HepG2 (cell line): ENCODE data around the gene TNS4. TPM values are rescaled to one million over a fixed set of nuclear protein-coding genes. Genes with fewer than 3 reads are reported as not detected.

ENCODE experiments used
- ATAC-seq: fragments of 200-7000 bp; cut with Tn5 transposase; 3 replicates; pipeline ENCODE4 v1.9.1; 2020; ENCODE audit warnings: mild to moderate bottlenecking, moderate library complexity
- BruUV-seq: library from RNA; stranded (reverse); fragments of 400-500 nt; replicated peaks from 2 replicates; lab custom pipeline; 2021; lab: Mats Ljungman, UMichigan
- CTCF ChIA-PET: fragments of 300-600 bp; formaldehyde crosslinking; extraction: SDS; loops from one replicate; lab custom pipeline; 2021; ENCODE audit warnings: low total read pairs, inconsistent platforms, low intra/inter-chr PET ratio; lab: Yijun Ruan, JAX
- POLR2A ChIA-PET: fragments of 350-600 bp; sonication (Branson Sonifier 250); formaldehyde crosslinking; loops from one replicate; lab custom pipeline; 2020; ENCODE audit warnings: antibody characterized with exemption, inconsistent platforms; lab: Yijun Ruan, JAX
- DNase-seq: peaks from one replicate; pipeline ENCODE4 v3.0.0-alpha.2; 2015; ENCODE audit warnings: low spot score
- FAIRE-seq: peaks from 3 replicates; lab custom pipeline; 2011; peaks lifted over from hg19 to GRCh38; lab: Jason Lieb, UNC
- H2AFZ ChIP-seq: one replicate; pipeline ENCODE4 v1.6.1; 2011; ENCODE audit warnings: low read length, inconsistent platforms
- H3K27ac ChIP-seq: fragments of 300-600 bp; 3 replicates; pipeline ENCODE4 v1.8.0; 2011; ENCODE audit warnings: mixed run types, mild to moderate bottlenecking, mixed read lengths, low read length, inconsistent platforms; ENCODE audit not compliant: insufficient read depth; ENCODE audit errors: extremely low read length
- H3K27me3 ChIP-seq, 2 experiments: fragments of 200-600 bp in 1 of 2; 2 replicates in 1 of 2; 3 replicates in 1 of 2; pipeline versions ENCODE4 v1.6.0 to v1.8.0; 2011; ENCODE audit warnings: low read length in 2 of 2, mild to moderate bottlenecking in 2 of 2, moderate library complexity in 2 of 2, inconsistent platforms in 1 of 2; ENCODE audit not compliant: insufficient read depth in 2 of 2, control insufficient read depth in 1 of 2
- H3K36me3 ChIP-seq, 2 experiments: fragments of 200-600 bp in 1 of 2; replicated peaks in 1 of 2; 2 replicates in 1 of 2; 3 replicates in 1 of 2; pipeline versions ENCODE4 v1.5.1 to v1.8.0; 2011; ENCODE audit warnings: low read length in 2 of 2, inconsistent platforms in 1 of 2; ENCODE audit not compliant: insufficient read depth in 2 of 2, control insufficient read depth in 1 of 2
- H3K4me1 ChIP-seq: 2 replicates; pipeline ENCODE4 v1.5.1; 2012; ENCODE audit warnings: low read length, inconsistent platforms; ENCODE audit not compliant: insufficient read depth
- H3K4me2 ChIP-seq: 2 replicates; pipeline ENCODE4 v1.6.0; 2011; ENCODE audit warnings: low read depth, low read length, inconsistent platforms
- H3K4me3 ChIP-seq, 3 experiments: fragments of 200-600 bp in 1 of 3; sonication (generic), shearing (Covaris generic) in 1 of 3; replicated peaks in 1 of 3; 2 replicates each; pipeline ENCODE4 v1.5.1; 2011 to 2016; ENCODE audit warnings: low read length in 3 of 3, inconsistent platforms in 2 of 3, low read depth in 2 of 3, mild to moderate bottlenecking in 2 of 3, control low read depth in 1 of 3, mixed read lengths in 1 of 3; ENCODE audit not compliant: insufficient read depth in 1 of 3
- H3K79me2 ChIP-seq: one replicate; pipeline ENCODE4 v1.6.1; 2011; ENCODE audit warnings: low read length, inconsistent platforms; ENCODE audit not compliant: insufficient read depth
- H3K9ac ChIP-seq: 2 replicates; pipeline ENCODE4 v1.6.0; 2011; ENCODE audit warnings: mild to moderate bottlenecking, low read depth, low read length, inconsistent platforms; ENCODE audit not compliant: insufficient read depth
- H3K9me3 ChIP-seq: 2 replicates; pipeline ENCODE4 v1.5.1; 2012; ENCODE audit warnings: mild to moderate bottlenecking, low read length
- H4K20me1 ChIP-seq: 2 replicates; pipeline ENCODE4 v1.6.0; 2011; ENCODE audit warnings: inconsistent platforms, mild to moderate bottlenecking, low read length, moderate library complexity; ENCODE audit not compliant: insufficient read depth
- ESRRA ChIP-seq: sonication (generic); formaldehyde crosslinking; IDR thresholded peaks from 2 replicates; pipeline ENCODE4 v1.5.1; 2020; ENCODE audit warnings: mild to moderate bottlenecking, low read depth, missing genetic modification reagents
- ETV5 ChIP-seq: IDR thresholded peaks from 2 replicates; pipeline ENCODE4 v1.6.1; 2018; ENCODE audit warnings: missing biosample characterization, missing genetic modification reagents, inconsistent platforms, borderline replicate concordance
- HDAC6 ChIP-seq: fragments of 200-600 bp; sonication (generic); IDR thresholded peaks from 2 replicates; pipeline ENCODE4 v1.7.0; 2017; ENCODE audit warnings: mild to moderate bottlenecking, antibody characterized with exemption, low read length, low read depth
- IKZF1 ChIP-seq: fragments of 450-650 bp; IDR thresholded peaks from 2 replicates; pipeline ENCODE4 v1.7.1; 2016
- KDM5B ChIP-seq: sonication (generic); formaldehyde crosslinking; IDR thresholded peaks from 2 replicates; pipeline ENCODE4 v1.4.0; 2020; ENCODE audit warnings: missing genetic modification reagents, mild to moderate bottlenecking, borderline replicate concordance
- MIXL1 ChIP-seq: IDR thresholded peaks from 2 replicates; pipeline ENCODE4 v1.6.1; 2016
- PPARG ChIP-seq: conservative IDR thresholded peaks from 2 replicates; pipeline ENCODE4 v1.6.1; 2016; ENCODE audit warnings: missing biosample characterization, missing genetic modification reagents
- RCOR2 ChIP-seq: IDR thresholded peaks from 2 replicates; pipeline ENCODE4 v1.6.1; 2016; ENCODE audit warnings: missing biosample characterization, missing genetic modification reagents
- TFDP2 ChIP-seq: sonication (generic); formaldehyde crosslinking; IDR thresholded peaks from 2 replicates; pipeline ENCODE4 v1.4.0; 2020; ENCODE audit warnings: missing genetic modification reagents
- WGBS: methylation state at CpG from one replicate; pipeline ENCODE4 v1.1.6; 2017; ENCODE audit warnings: low lambda C conversion rate; 5-methylcytosine and 5-hydroxymethylcytosine counted together
- in situ Hi-C: cut with HindIII; loops from 2 replicates; pipeline ENCODE4 v1.10.0; 2017; ENCODE audit warnings: low pct_unique_long_range_greater_than_20kb; ENCODE audit not compliant: extremely low pct_ligation_motif_present
- intact Hi-C: fragments of 100-400 bp; cut with micrococcal nuclease; formaldehyde crosslinking; loops from one replicate; pipeline ENCODE4 v1.10.0; 2022; ENCODE audit not compliant: unreplicated experiment
- polyA plus RNA-seq, 8 experiments: library from polyadenylated mRNA; depleted of rRNA in 3 of 8; stranded (reverse) in 7 of 8; unstranded in 1 of 8; fragments of >200 nt; fragmentation: Illumina TruSeq in 4 of 8; extraction: Trizol in 4 of 8; gene quantifications; 2 replicates each; pipeline versions ENCODE4 v1.2.1 to v1.2.3, GENCODE V29; 2011 to 2016; ENCODE audit warnings: low read depth in 4 of 8, missing spikeins in 1 of 8, mixed read lengths in 1 of 8; ENCODE audit not compliant: insufficient read depth in 1 of 8
- total RNA-seq, 5 experiments: library from RNA; depleted of rRNA; stranded (reverse); fragments of >200 nt; fragmentation: Illumina TruSeq; extraction: Trizol; gene quantifications; 2 replicates each; pipeline ENCODE4 v1.2.3, GENCODE V29; 2016; ENCODE audit warnings: low read depth in 1 of 5
- TF ChIP-seq, protein P1 (sequence below): fragments of 450-650 bp; IDR thresholded peaks from 2 replicates; pipeline ENCODE4 v1.6.1; 2016
- TF ChIP-seq, protein P2 (sequence below): sonication (generic); formaldehyde crosslinking; IDR thresholded peaks from 2 replicates; pipeline ENCODE4 v1.5.1; 2020; ENCODE audit warnings: mild to moderate bottlenecking, missing genetic modification reagents
- TF ChIP-seq, protein P3 (sequence below): sonication (generic); formaldehyde crosslinking; IDR thresholded peaks from 2 replicates; pipeline ENCODE4 v1.5.1; 2020; ENCODE audit warnings: missing genetic modification reagents, mild to moderate bottlenecking, borderline replicate concordance

Gene TNS4
- total and polyA plus RNA-seq, 2 of the 13 experiments (the other 11 are each of a cell fraction or from before 2014, with no cell fraction given) = 0.58 to 2.1 TPM

GRCh38 chr17:40532520-40533253 lies 31.3 kb upstream of the TNS4 start:
- no peak for FAIRE-seq
- CTCF ChIA-PET = interaction anchor here (0.8 to 3.5 kb wide), 11 partner anchors 20 to 230 kb away, joined by 3 to 57 read pairs (median 7); partner anchors contain the start of gene IGFBP4
- TF ChIP-seq PPARG = no peak
- TF ChIP-seq MIXL1 (CRISPR knock-in tag) = no peak
- TF ChIP-seq RCOR2 (CRISPR knock-in tag) = 0 out of 2 replicates have a peak, but pooled peaks have one; percentile 50
- TF ChIP-seq ETV5 (CRISPR knock-in tag) = 0 out of 2 replicates have a peak, but pooled peaks have one; percentile 5
- TF ChIP-seq, protein P1, sequence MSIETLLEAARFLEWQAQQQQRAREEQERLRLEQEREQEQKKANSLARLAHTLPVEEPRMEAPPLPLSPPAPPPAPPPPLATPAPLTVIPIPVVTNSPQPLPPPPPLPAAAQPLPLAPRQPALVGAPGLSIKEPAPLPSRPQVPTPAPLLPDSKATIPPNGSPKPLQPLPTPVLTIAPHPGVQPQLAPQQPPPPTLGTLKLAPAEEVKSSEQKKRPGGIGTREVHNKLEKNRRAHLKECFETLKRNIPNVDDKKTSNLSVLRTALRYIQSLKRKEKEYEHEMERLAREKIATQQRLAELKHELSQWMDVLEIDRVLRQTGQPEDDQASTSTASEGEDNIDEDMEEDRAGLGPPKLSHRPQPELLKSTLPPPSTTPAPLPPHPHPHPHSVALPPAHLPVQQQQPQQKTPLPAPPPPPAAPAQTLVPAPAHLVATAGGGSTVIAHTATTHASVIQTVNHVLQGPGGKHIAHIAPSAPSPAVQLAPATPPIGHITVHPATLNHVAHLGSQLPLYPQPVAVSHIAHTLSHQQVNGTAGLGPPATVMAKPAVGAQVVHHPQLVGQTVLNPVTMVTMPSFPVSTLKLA = no peak
- TF ChIP-seq HDAC6 = no peak
- TF ChIP-seq KDM5B = no peak
- TF ChIP-seq, protein P2, sequence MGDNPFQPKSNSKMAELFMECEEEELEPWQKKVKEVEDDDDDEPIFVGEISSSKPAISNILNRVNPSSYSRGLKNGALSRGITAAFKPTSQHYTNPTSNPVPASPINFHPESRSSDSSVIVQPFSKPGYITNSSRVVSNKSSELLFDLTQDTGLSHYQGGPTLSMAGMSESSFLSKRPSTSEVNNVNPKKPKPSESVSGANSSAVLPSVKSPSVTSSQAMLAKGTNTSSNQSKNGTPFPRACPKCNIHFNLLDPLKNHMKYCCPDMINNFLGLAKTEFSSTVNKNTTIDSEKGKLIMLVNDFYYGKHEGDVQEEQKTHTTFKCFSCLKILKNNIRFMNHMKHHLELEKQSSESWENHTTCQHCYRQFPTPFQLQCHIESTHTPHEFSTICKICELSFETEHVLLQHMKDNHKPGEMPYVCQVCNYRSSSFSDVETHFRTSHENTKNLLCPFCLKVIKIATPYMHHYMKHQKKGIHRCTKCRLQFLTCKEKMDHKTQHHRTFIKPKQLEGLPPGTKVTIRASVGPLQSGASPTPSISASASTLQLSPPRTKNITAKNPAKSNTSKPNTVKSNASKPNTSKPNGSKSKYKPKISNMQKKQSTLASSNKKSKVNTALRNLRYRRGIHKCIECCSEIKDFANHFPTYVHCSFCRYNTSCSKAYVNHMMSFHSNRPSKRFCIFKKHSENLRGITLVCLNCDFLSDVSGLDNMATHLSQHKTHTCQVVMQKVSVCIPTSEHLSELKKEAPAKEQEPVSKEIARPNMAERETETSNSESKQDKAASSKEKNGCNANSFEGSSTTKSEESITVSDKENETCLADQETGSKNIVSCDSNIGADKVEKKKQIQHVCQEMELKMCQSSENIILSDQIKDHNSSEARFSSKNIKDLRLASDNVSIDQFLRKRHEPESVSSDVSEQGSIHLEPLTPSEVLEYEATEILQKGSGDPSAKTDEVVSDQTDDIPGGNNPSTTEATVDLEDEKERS (CRISPR knock-in tag) = no peak
- TF ChIP-seq ESRRA (CRISPR knock-in tag) = no peak
- TF ChIP-seq TFDP2 = no peak
- TF ChIP-seq, protein P3, sequence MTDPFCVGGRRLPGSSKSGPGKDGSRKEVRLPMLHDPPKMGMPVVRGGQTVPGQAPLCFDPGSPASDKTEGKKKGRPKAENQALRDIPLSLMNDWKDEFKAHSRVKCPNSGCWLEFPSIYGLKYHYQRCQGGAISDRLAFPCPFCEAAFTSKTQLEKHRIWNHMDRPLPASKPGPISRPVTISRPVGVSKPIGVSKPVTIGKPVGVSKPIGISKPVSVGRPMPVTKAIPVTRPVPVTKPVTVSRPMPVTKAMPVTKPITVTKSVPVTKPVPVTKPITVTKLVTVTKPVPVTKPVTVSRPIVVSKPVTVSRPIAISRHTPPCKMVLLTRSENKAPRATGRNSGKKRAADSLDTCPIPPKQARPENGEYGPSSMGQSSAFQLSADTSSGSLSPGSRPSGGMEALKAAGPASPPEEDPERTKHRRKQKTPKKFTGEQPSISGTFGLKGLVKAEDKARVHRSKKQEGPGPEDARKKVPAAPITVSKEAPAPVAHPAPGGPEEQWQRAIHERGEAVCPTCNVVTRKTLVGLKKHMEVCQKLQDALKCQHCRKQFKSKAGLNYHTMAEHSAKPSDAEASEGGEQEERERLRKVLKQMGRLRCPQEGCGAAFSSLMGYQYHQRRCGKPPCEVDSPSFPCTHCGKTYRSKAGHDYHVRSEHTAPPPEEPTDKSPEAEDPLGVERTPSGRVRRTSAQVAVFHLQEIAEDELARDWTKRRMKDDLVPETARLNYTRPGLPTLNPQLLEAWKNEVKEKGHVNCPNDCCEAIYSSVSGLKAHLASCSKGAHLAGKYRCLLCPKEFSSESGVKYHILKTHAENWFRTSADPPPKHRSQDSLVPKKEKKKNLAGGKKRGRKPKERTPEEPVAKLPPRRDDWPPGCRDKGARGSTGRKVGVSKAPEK (CRISPR knock-in tag) = no peak
- no peak for TF ChIP-seq IKZF1

More at GRCh38 chr17:40532520-40533253, 31.3 kb upstream of the TNS4 start:
- Histone ChIP-seq H3K36me3 (no peaks in the 10 kb centered on the region), H3K79me2 (no peaks in the 10 kb centered on the region), H3K4me1 (peaks cover 40% of the 10 kb centered on the region), H2AFZ (no peak overlapping the region), H3K27me3 (no peaks in the 10 kb centered on the region), H3K4me3 (no peak overlapping the region), H3K9ac (no peak overlapping the region), H3K27ac (no peak overlapping the region), H4K20me1 (no peaks in the 10 kb centered on the region), H3K4me2 (0 out of 2 replicates have a peak overlapping the region, but pooled peaks have one; percentile 52), H3K9me3 (no peaks in the 10 kb centered on the region)
- intact Hi-C loops = loop anchor here (1.0 to 5.0 kb wide), 4 partner anchors 28 to 174 kb away; no protein-coding TSS in a partner anchor
- in situ Hi-C loops = loop anchor here (5.0 kb wide), 2 partner anchors 90 to 170 kb away; partner anchors contain the start of genes GJD3 and IGFBP4
- WGBS = 32% methylated on average over 6 of the region's 6 CpGs
- no TSS peak for BruUV-seq
- ATAC-seq (no peak), DNase-seq (no peak)
- POLR2A ChIA-PET = interaction anchor here (0.5 to 11.0 kb wide), 20 partner anchors 10 to 328 kb away, joined by 3 to 116 read pairs (median 4); partner anchors contain the start of genes IGFBP4, TOP2A and WIPF2
